Stimulated activated CD8-positive, alpha-beta memory T cell treated with anti-CD3 and anti-CD28 coated beads, Interleukin-7, amount 100 ng/mL, for 48 hours (primary cell): Measurements from ENCODE around the gene BRMS1.

Experiments used
- DNase-seq, 2 donors: peaks; one replicate each; pipeline ENCODE4 v3.0.0-alpha.2; 2020; ENCODE audit warnings: low read depth in 1 of 2; ENCODE audit errors: extremely low read depth in 1 of 2

The BRMS1 gene

DNA sequence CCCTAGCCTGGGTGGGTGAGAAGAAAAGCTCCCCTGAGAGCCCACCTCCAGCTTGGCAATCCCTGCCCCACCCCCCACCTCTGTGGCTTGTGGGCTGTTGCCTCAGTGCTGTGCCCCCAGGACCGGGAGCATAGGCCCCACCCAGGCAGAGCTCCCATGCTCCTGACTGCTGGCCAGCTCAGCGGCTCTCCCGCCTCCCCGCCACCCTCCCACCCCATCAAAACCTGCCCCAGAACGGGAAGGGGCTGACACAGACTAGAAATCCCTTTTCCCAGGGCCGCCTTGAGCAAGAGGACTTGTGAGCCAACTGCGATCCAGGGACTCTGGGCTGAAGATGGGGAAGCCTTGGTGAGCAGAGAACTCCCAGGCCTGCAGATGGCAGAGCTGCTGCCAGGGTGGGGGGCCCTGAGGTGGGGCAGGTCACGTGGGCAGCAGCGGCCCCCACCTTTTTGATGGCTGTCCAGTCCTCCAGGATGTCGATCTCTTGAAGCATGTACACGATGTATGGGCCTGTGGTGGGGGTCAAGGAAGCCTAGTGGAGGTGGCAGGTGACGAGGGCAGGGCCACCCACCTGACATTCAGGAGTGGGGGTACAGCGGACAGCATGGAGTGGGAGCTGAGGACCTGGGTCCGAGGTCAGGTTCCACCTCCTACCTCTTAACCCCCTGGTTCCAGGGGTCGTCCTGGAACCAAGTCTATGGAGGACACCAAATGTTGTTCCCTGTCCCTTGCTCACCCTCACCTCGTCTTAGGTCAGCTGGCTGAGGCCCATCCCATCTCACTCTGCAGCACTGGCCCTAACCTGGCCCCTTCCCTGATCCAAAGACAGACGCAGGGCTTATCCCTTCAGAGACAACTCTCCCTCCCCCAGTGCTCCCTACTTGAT lies 6.4 kb downstream of the BRMS1 start:
- no peak for DNase-seq

DNA sequence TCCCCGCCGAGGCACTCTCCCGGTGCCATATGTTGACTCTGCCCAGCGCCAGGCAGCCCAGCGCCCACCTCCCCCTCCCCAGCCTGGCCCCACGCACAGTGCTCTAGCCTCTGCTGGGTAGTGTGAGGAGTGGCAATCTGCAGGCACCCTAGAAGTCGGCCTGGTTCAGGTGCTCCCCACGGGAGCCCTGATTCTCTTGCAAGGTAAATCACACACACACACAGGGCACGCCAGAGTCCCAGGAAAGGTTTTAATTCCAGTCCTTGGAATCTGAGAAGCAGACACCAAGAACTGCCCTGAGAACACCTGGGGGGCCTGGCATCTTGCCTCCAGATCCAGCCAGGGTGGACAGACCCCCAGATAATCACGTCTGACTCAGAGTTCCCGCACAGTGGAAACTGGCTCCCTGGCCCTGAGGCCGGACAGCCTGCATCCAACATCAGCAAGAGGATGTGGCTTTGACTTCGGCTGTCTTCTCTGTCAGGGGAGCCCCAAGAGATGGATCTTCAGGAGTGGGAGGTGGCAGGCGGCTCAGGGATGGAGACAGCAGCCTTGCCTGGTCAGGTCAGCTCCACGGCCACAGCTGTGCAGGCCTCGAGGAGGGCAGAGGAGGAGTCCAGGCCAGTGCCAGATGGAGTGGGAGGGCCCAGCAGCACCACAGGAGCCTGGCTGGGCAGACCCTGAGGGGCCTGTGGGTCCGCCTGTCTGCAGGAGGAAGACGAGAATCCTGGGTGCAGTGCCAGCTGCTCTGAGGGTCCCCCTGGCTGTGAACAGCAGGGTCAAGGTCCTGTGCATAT lies 7.6 kb downstream of the BRMS1 start:
- DNase-seq: no peak

DNA sequence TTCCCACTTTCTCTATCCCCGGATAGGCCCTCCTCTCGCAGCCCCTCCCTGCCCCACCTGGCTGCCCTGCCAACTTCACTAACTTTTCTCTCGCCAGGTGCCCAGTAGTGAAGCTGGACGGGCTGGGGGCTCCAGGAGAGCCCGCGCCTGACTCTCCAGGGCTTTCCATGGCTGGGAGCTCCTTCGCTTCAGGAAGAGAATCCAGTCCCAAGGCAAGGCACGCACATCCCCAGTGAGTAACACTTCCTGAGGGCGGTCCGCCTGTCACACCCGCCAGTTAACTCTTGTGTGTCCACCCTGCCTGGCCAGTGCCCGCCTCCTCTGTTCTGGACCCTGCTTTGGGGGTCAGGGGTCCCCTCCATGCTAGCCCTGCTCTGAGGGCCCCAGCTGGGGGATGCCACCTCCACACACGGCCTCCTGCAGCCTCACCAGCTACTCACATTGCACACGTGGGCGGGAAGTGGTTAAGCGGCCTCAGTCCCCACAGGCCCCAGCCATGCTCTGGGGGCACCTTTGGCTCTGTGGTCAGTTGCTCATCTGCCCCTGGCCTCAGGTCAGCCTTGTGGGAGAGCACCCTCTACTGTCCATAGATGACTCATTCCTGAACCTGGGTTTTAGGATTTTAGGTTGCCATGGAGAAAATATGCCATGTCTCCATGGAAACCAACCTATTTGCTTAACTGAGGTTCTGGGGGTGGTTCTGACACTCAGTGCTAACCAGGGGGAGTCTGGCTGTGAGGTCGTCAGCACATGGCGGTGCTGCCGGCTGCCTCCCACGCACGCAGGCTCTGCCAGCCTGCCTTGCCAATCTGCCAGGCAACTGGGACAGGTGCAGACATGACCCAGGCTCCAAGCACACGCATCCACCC lies 8.4 kb downstream of the BRMS1 start, which contains the start of gene RIN1:
RIN1 (minus strand) TSS at position 201 of the 869 bp plus-strand sequence; CDS start at position 169, 32 bp downstream.
- DNase-seq: peak; percentile 76 to 82

DNA sequence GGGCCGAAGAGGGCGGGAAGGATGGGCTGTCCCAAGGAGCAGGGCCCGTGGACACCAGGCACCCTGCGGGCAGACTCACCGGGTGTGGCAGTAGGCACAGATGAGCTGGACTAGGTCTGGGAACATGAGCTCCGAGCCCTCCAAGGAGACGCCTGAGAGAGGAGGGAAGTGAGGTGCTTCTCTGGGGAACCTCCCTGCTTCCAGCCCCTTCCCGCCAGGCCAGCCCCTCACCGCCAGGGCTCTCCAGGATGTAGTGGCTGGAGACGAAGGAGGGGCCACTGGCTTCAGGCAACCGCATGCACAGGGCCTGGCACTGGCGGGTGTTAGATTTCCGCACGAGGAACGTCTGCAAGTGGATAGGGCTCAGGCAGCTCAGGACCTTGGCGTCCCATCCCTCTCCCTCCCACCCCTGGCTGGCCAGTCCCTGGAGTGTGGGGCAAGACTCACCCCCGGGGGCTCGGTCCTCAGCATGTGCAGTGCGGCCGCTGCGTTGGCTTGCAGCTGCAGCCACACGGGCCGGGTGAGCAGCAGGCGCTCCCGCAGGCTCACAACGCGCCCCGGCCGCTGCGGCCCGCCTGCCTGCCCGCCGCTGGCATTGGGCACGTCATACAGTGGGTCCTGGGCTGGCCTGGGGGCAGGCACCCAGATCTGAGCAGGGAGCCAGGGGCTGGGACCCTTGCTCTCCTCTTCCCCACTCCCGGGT lies 9.2 kb downstream of the BRMS1 start:
- no peak for DNase-seq

DNA sequence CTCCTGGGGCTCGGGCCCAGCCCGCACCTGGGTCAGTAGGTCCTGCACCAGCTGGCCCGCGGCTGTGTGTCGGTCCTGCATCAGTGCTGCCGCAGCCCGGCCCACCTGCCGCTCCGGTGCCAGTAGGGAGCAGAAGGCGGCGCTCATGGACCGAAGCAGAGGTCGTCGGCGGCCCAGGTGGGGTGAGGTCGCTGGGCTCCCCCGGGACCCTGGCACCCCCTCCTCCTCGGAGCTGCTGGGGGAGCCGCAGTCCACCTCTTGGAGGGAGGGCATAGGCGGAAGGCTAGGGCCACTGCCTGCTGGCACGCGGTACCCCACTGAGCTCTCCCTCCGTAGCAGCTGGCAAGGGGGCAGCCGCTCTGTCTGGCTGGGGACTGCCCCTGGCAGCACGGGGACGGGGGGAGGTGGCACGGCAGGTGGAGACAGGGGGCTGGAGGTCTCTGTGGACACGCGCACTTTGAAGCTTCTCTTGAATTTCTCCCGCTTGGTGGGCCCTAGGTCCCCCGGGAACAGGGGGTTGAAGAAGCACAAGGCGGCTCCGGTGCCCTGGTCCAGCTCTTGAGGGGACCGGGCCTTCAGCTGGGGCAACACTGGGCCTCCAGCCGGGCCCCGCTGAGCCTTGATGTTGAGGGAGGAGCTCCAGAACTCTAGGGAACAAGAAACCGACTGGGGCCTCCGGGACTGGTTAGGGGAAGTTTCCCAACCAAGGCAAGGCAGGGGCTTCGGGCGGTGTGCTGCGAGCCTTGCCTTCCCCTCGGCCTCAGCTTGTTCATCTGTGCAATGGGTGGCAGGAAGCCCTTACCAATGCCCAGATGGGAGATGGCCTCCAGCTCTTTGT lies 10.1 kb downstream of the BRMS1 start:
- no peak for DNase-seq

DNA sequence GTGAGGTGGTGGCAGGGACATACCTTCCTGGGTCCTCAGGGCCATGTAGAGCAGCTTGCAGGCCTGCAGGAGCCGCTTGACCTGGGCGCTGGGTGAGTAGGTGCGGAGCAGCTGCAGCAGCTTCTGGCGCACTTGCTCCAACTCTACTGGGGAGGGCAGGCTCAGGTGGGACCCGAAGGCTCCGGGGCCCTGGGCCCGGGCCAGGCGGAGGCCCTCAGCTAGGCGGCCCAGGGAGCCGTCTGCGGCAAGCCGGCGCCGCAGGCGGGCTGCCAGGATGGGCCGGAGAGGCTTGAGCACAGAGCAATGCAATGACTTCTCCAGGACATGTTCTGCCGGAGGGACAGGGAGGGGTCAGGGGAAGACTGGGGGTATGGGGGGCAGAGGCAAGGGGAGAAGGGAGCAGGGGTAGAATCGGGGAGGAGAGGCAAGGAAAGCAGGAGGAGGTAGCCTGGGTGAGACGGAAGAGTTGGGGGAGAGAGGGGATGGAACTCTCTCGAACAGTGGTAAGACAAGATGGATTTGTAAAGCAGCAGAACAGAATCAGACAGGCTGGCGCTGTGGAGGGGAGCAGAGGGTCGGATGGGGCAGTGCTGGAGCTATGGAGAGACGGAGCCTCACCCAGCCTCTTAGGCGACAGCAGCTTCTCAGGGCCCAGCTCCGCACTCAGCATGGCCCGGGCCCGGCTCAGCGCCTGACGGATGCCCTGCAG lies 10.9 kb downstream of the BRMS1 start:
- no peak for DNase-seq

DNA sequence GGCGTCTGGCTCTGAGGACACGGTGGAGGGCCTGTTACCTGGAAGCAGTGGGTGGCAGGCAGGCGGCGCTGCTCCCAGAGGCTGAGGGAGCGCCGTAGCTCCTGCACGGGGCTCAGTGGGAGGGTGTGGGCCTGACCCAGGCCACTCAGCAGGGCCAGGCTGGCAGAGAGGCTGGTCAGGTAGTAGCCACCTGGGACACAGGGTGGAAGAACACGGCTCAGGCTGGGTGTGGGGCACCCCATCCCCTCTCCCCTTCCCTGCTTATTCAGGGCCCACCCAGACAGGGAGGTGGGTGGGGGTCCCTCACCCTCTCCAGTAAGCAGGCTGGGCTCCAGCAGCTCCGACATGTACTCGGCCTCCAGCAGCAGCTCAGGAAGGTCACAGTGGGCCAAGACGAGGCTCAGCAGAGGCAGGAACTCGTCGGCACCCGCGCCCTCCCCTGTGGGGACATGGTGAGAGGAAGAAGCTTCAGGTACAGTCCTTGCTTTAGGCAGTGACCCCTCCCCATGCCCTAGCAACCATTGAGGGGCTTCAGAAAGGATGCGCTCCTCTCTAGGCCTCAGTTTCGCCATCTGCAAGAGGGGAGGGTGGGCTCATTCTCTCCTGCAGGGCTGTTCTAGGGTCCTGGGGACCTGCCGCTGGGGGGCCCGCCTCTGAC lies 11.6 kb downstream of the BRMS1 start:
- DNase-seq: no peak

DNA sequence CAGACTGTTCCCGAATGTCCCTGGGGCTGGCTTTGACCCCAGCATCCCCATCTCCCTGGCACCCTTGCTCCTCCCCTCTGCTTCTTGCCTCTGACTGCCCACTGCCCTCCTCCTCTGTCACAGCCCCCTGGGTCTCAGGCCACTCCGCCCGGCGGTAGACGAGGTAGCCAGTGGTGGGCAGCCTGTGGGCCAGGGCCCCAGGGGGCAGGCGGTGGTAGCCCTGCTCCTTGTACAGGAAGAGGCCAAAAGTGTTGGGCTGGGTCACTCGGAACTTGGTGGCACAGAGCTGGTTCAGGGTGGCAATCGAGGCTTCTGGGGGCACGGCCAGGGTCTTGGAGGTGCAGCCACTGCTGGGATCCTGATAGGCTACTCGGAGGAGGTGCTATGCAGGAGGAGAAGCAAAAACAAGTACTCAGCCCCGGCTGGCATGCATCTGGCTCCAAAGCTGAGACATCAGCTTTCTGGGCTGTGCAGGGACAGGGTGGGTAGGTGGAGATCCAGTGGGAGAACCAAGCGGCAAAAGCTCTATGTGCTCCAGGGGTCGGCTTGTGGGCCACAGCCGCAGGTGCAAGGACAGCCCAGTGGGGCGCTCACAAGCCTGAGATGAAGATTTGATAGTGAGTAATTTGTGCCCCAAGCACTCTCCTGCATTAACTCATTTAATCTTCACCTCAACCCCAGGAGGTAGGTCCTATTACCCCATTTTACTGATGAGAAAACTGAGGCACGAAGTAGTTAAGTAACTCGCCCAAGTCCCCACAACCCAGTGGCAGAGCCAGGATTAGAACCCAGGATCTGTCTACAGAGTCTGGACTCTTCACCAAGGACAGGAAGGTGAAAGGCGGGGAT lies 12.3 kb downstream of the BRMS1 start:
- DNase-seq: no peak

DNA sequence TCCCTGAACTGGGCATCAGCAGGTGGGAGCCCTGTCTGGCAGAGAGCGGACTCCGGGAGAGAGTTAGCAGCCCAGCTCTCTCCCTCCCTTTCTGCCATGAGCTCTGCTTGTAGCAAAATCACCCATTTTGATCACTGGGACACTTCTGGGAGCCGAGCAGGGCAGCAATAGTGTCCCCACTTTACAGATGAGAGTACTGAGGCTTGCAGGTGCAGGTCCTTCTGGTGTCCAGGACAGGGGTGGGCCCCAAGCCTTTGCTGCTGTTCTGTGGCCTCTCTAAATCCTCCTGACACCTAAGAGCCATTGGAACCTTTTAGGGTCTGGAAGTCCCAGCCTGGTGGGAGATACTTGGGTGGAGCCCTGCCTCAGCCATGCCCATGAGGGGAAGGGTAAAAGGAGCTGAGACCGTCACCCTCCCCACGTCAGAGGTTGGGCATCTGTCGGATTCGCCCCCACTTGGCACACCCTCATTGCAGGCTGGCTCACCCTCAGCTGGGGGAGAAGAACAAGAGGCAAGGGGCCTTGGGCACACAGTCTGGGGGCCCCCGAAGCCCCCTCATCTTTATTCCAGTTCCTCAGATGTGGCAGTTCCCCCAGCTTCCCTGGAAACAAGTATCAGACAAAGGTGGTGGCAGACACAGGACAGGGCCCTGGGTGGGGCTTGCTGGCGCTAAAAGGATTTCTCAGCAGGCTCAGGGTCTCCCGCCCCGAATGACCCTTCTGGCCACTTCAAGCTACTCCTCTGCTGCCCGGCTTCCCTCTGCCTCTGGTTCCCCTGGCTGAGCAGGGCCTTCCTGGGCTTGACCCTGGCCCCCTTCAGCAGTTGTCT lies 13.1 kb downstream of the BRMS1 start:
- no peak for DNase-seq

DNA sequence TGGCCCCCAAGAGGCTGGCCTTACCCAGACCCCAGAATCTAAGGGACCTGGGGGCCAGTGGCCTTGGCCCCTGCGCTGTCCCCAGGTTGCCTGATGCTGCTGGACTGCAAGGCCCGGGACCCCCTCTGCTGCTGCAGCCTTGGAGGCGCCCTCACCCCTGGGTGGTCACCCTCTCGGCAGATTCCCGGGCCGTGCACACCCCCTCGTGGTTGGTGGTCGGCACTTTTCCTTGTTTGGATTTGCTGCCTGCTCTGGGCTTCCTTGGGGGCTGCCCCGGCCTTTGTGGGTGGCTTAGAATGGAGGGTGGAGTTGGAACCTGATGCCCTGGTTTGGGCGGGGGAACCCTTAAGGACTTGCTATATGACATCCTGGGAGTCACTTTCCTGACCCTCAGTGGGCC lies 14.0 kb downstream of the BRMS1 start:
- no peak for DNase-seq

DNA sequence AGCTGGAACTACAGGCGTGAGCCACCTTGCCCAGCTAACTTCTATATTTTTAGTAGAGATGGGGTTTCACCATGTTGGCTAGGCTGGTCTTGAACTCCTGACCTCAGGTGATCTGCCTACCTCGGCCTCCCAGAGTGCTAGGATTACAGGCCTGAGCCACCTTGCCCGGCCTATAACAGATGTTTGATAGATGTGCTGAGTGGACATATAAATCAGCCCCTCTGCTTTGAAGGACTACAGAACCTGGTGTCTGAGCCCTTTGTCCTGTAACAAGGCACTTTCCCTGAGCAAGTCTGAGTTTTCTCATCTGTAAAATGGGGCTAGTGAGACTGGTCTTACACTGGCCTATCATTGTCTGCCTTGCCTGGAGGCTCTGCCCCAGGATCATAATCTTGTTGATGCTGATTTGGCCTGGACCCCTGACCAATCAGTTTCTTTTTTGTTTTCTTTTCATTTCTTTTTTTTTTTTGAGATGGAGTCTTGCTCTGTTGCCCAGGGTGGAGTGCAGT lies 15.7 kb downstream of the BRMS1 start:
- no peak for DNase-seq

DNA sequence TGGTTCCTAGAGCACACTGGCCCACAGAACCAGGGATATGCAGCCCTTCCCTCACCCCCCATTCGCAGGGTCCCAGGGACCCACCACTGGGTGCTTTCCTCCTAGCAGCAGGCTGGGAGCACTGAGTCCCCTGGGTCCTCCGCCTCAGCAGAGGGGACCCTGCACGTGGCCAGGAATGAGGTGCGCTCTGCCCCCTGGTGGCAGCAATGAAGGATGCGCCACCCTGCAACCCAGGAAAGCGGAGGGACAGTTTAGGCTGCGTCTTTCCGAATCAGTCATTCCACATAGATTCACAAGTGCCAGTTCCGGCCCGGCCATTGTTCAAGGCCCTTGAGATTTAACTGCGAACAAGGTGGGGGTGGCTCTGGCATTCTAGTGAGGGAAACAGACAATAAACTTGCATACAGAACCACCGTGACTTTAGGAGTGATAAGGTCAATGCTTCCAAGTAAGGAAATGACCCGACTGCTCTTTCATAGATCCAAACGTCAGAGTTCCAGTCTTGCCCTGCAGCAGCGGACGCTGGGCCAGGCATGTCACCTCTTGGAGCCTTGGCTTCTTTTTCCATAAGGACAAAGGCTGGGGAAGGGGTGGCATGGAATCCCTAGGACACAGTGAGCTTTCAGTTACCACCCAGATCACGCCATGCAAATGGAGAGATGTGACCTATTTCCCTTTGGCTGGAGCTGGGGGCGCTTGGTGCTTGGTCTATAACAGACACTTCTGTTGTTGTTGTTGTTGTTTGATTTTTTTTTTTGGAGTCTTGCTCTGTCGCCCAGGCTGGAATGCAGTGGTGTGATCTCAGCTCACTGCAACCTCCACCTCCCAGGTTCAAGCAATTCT lies 16.4 kb downstream of the BRMS1 start:
- peak; percentile 64 to 70 for DNase-seq

DNA sequence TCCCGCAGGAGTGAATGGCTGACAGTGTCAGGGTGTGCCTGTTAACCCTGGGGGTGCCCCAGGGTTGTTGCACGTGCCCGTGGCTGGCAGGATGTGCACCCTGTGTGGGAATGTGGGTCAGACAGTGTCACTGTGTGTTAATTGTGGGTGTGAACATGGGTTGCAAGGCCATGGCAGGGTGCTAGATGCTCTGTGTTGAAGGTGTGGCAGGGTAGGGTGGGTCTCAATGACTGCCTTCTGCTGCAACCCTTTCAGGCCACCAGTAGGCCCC lies 16.9 kb downstream of the BRMS1 start:
- no peak for DNase-seq

DNA sequence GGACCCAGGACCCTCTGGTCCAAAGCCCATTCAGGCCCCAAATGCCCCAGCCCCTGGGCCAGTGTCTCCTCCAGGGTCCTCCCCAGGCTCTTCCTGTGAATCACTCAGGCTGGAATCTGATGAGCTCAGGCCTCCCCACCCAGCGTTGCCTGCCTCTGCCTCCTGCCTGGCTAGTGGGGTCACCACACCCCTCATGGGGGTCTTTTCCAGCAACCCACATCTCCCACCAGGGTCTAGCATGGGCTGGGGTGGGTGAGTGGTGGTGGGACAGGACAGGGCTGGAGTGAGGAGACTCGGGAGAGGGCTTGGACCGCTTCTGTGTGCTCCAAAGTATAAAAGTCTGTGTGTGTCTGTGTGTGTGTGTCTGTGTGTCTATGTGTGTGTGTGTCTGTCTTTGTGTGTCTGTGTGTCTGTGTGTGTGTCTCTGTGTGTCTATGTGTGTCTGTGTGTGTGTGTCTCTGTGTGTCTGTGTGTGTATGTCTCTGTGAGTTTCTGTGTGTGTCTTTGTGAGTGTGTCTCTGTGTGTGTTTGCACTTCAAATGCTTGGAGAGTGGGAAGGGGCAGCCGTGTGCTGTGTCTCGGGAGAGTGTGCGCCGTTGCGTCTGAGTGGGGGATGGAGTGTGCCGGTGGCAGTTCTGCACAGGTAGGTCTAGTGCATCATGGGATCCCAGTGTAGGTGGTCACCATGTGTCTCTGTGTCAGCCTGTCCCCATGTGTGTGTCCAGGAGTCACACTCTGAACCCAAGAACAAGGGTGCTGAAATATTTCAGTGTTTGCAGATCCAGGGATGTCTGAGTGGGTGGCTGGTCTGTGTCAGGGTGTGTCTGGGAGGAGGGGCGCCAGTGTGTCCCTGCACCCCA lies 17.5 kb downstream of the BRMS1 start:
- DNase-seq: no peak
